Caco-2 (cell line): ENCODE data around the gene CD27. TPM values are rescaled to one million over a fixed set of nuclear protein-coding genes. Genes with fewer than 3 reads are reported as not detected.
"Not testable (repeated sequence)": the region's sequence is repeated elsewhere in the genome, so short reads cannot be mapped to it uniquely, and the experiment has no call there.

Experiments used
- BruUV-seq: library from RNA; stranded (reverse); fragments of 400-500 nt; replicated peaks from 2 replicates; lab custom pipeline; 2021; lab: Mats Ljungman, UMichigan
- CTCF ChIA-PET: fragments of 300-600 bp; sonication (Branson Sonifier 250); formaldehyde crosslinking; loops from one replicate; lab custom pipeline; 2022; ENCODE audit warnings: antibody characterized with exemption; lab: Charles Lee
- POLR2A ChIA-PET: fragments of 300-600 bp; sonication (Branson Sonifier 250); formaldehyde crosslinking; loops from one replicate; lab custom pipeline; 2022; ENCODE audit warnings: antibody characterized with exemption; lab: Charles Lee
- DNase-seq, 2 experiments: peaks; one replicate each; pipeline versions ENCODE4 v3.0.0 to v3.0.0-alpha.2; 2020 to 2022
- H3K27me3 ChIP-seq: replicated peaks from 2 replicates; pipeline ENCODE4 v1.6.0; 2011; ENCODE audit warnings: low read length; ENCODE audit not compliant: control insufficient read depth, insufficient read depth
- H3K36me3 ChIP-seq: 2 replicates; pipeline ENCODE4 v1.5.1; 2011; ENCODE audit warnings: low read length; ENCODE audit not compliant: control insufficient read depth, insufficient read depth
- H3K4me1 ChIP-seq: fragments of 250-450 bp; sonication (Bioruptor Pico); 2 replicates; pipeline ENCODE4 v1.5.1; 2020; ENCODE audit warnings: mild to moderate bottlenecking
- H3K4me3 ChIP-seq: 2 replicates; pipeline ENCODE4 v1.5.1; 2011; ENCODE audit warnings: low read depth, mild to moderate bottlenecking, control low read depth, low read length
- H3K9me3 ChIP-seq: fragments of 250-450 bp; sonication (Bioruptor Pico); 2 replicates; pipeline ENCODE4 v1.5.1; 2020; ENCODE audit warnings: mild to moderate bottlenecking, moderate library complexity
- H3K27ac Mint-ChIP-seq: one replicate; pipeline ENCODE4 v1.8.0; 2022; ENCODE audit warnings: mixed read lengths; ENCODE audit not compliant: unreplicated experiment
- H3K27me3 Mint-ChIP-seq: one replicate; pipeline ENCODE4 v1.8.0; 2022; ENCODE audit warnings: mixed read lengths; ENCODE audit not compliant: insufficient read depth, unreplicated experiment
- H3K36me3 Mint-ChIP-seq: one replicate; pipeline ENCODE4 v1.8.0; 2022; ENCODE audit warnings: mild to moderate bottlenecking, mixed read lengths; ENCODE audit not compliant: insufficient read depth, unreplicated experiment
- H3K4me1 Mint-ChIP-seq: one replicate; pipeline ENCODE4 v1.8.0; 2022; ENCODE audit warnings: low read depth, mixed read lengths; ENCODE audit not compliant: unreplicated experiment
- H3K4me3 Mint-ChIP-seq: one replicate; pipeline ENCODE4 v1.8.0; 2022; ENCODE audit warnings: mild to moderate bottlenecking, moderate library complexity, mixed read lengths; ENCODE audit not compliant: unreplicated experiment
- H3K9me3 Mint-ChIP-seq: one replicate; pipeline ENCODE4 v1.8.0; 2022; ENCODE audit warnings: mixed read lengths; ENCODE audit not compliant: unreplicated experiment
- intact Hi-C: fragments of 100-400 bp; cut with micrococcal nuclease; formaldehyde crosslinking; loops from one replicate; pipeline ENCODE4 v1.10.0; 2022; ENCODE audit not compliant: unreplicated experiment
- total RNA-seq: library from RNA; stranded (reverse); gene quantifications from 2 replicates; pipeline ENCODE4 v1.2.3, GENCODE V29; 2022
- TF ChIP-seq, protein P1 (sequence below), 2 experiments: fragments of 200-600 bp in 1 of 2; IDR thresholded peaks; 1 replicate in 1 of 2; 2 replicates in 1 of 2; pipeline versions ENCODE4 v1.5.1 to v1.8.0; 2011 to 2022; ENCODE audit warnings: antibody characterized with exemption in 1 of 2, control low read depth in 1 of 2, inconsistent platforms in 1 of 2, low read depth in 1 of 2, low read length in 1 of 2, mild to moderate bottlenecking in 1 of 2, moderate library complexity in 1 of 2; ENCODE audit not compliant: insufficient read depth in 1 of 2, severe bottlenecking in 1 of 2, unreplicated experiment in 1 of 2

CD27 gene
- total RNA-seq, 1 experiment from 2014 or later: not detected

DNA sequence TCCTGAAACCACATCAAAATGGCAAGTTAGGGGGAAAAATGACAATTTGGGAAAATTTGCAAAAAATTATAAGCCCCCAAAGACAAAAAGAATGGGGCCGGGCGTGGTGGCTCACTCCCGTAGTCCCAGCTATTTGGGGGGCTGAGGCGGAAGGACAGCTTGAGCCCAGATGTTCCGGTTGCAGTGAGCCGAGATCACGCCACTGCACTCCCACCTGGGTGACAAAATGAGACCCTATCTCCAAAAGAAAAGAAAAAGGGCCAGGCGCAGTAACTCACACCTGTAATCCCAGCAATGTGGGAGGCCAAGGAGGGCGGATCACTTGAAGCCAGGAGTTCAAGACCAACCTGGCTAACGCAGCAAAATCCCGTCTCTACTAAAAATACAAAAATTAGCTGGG lies 27.7 kb downstream of the CD27 start:
- TF ChIP-seq, protein P1, sequence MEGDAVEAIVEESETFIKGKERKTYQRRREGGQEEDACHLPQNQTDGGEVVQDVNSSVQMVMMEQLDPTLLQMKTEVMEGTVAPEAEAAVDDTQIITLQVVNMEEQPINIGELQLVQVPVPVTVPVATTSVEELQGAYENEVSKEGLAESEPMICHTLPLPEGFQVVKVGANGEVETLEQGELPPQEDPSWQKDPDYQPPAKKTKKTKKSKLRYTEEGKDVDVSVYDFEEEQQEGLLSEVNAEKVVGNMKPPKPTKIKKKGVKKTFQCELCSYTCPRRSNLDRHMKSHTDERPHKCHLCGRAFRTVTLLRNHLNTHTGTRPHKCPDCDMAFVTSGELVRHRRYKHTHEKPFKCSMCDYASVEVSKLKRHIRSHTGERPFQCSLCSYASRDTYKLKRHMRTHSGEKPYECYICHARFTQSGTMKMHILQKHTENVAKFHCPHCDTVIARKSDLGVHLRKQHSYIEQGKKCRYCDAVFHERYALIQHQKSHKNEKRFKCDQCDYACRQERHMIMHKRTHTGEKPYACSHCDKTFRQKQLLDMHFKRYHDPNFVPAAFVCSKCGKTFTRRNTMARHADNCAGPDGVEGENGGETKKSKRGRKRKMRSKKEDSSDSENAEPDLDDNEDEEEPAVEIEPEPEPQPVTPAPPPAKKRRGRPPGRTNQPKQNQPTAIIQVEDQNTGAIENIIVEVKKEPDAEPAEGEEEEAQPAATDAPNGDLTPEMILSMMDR (IDR thresholded peaks at IDR 0.05; ENCODE audit: insufficient read depth in 1 of 2, low read depth in 1 of 2, low read length in 1 of 2, severe bottlenecking in 1 of 2, unreplicated experiment in 1 of 2): no peak
- peaks cover 10% of the 10 kb centered on the region for H3K9me3 Mint-ChIP-seq
- no peak overlapping the region for H3K27ac Mint-ChIP-seq
- Histone ChIP-seq H3K4me3 (no peak overlapping the region), H3K27me3 (no peaks in the 10 kb centered on the region), H3K9me3 (0 out of 2 replicates have a peak, but pooled peaks cover 8% of the 10 kb centered on the region), H3K36me3 (no peaks in the 10 kb centered on the region), H3K4me1 (no peaks in the 10 kb centered on the region)
- H3K36me3 Mint-ChIP-seq: peaks cover 8% of the 10 kb centered on the region
- ChIA-PET CTCF (no interaction called here), POLR2A (no interaction called here)
- H3K4me1 Mint-ChIP-seq: peaks cover 12% of the 10 kb centered on the region
- peak overlapping the region; percentile 20 for H3K4me3 Mint-ChIP-seq
- no peaks in the 10 kb centered on the region for H3K27me3 Mint-ChIP-seq
- BruUV-seq: no TSS peak
- no peak for DNase-seq
- intact Hi-C loops: no loop called here

DNA sequence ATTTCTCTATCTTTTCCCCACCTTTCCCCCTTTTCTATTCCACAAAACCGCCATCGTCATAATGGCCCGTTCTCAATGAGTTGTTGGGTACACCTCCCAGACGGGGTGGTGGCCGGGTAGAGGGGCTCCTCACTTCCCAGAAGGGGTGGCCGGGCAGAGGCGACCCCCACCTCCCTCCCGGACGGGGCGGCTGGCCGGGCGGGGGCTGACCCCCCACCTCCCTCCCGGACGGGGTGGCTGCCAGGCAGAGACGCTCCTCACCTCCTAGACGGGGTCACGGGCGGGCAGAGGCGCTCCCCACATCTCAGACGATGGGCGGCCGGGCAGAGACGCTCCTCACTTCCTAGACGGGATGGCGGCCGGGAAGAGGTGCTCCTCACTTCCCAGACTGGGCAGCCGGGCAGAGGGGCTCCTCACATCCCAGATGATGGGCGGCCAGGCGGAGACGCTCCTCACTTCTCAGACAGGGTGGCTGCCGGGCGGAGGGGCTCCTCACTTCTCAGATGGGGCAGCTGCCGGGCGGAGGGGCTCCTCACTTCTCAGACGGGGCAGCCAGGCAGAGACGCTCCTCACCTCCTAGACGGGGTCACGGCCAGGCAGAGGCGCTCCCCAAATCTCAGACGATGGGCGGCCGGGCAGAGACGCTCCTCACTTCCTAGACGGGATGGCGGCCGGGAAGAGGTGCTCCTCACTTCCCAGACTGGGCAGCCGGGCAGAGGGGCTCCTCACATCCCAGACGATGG lies 30.6 kb downstream of the CD27 start:
- peaks cover 12% of the 10 kb centered on the region for H3K4me1 Mint-ChIP-seq
- H3K36me3 Mint-ChIP-seq, H3K9me3 ChIP-seq, H3K27ac Mint-ChIP-seq, BruUV-seq, H3K27me3 Mint-ChIP-seq, intact Hi-C loops, DNase-seq, H3K36me3 ChIP-seq, H3K4me3 ChIP-seq, H3K27me3 ChIP-seq, CTCF ChIA-PET, POLR2A ChIA-PET, H3K9me3 Mint-ChIP-seq, H3K4me1 ChIP-seq, H3K4me3 Mint-ChIP-seq: not testable (repeated sequence)

DNA sequence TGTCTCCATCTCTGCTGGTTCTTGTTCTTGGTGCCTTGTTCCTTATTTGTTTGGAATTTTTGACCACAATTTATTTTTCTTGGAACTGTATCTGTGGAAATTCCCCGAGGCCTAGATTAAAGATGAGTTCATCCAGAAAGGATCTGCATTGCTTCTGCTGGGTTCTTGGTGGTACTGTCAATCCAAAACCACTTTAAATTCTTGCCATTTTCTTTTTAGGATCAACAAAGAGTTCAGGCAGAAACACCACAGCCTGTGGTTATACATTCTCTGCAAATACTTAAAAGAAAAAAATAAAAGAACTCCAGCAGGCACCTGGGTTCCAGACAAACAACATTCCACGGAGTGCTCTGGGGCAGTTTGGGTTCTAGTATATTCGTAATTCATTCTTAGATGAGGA lies 31.7 kb downstream of the CD27 start:
- H3K27ac Mint-ChIP-seq: no peak overlapping the region
- TF ChIP-seq, protein P1 (IDR thresholded peaks at IDR 0.05; ENCODE audit: insufficient read depth in 1 of 2, low read depth in 1 of 2, low read length in 1 of 2, severe bottlenecking in 1 of 2, unreplicated experiment in 1 of 2): no peak

DNA sequence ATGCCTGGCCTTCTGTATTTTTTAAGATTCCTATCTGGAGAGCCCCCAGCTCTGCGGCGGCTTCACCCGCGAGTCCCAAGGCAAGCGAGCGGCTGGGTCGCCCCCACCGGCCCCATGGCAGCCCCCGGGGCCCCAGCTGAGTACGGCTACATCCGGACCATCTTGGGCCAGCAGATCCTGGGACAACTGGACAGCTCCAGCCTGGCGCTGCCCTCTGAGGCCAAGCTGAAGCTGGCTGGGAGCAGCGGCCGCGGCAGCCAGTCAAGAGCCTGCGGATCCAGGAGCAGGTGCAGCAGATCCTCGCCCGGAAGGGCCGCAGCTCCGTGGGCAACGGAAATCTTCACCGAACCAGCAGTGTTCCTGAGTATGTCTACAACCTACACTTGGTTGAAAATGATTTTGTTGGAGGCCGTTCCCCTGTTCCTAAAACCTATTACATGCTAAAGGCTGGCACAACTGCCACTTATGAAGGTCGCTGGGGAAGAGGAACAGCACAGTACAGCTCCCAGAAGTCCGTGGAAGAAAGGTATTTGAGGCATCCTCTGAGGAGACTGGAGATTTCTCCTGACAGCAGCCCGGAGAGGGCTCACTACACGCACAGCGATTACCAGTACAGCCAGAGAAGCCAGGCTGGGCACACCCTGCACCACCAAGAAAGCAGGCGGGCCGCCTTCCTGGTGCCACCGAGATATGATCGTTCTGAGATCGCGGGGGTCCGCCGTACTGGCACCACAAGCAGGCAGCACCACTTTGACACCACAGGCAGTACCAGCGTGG lies 33.0 kb downstream of the CD27 start:
- H3K36me3 Mint-ChIP-seq, H3K9me3 Mint-ChIP-seq, H3K4me3 ChIP-seq, H3K27me3 Mint-ChIP-seq, POLR2A ChIA-PET, DNase-seq, H3K9me3 ChIP-seq, BruUV-seq, H3K27me3 ChIP-seq, H3K4me1 ChIP-seq, H3K36me3 ChIP-seq, H3K27ac Mint-ChIP-seq, intact Hi-C loops, CTCF ChIA-PET, H3K4me3 Mint-ChIP-seq: not testable (repeated sequence)
- peaks cover 12% of the 10 kb centered on the region for H3K4me1 Mint-ChIP-seq

More for the DNA sequence above, 31.7 kb downstream of the CD27 start:
- peaks cover 12% of the 10 kb centered on the region for H3K4me1 Mint-ChIP-seq
- no peak for DNase-seq
- no peaks in the 10 kb centered on the region for H3K36me3 ChIP-seq
- H3K27me3 ChIP-seq: no peaks in the 10 kb centered on the region
- ChIA-PET POLR2A (no interaction called here), CTCF (no interaction called here)
- peaks cover 10% of the 10 kb centered on the region for H3K9me3 Mint-ChIP-seq
- no TSS peak for BruUV-seq
- H3K4me3 ChIP-seq: no peak overlapping the region
- no peaks in the 10 kb centered on the region for H3K27me3 Mint-ChIP-seq
- H3K36me3 Mint-ChIP-seq: no peaks in the 10 kb centered on the region
- 0 out of 2 replicates have a peak, but pooled peaks cover 8% of the 10 kb centered on the region for H3K9me3 ChIP-seq
- H3K4me3 Mint-ChIP-seq: no peak overlapping the region
- intact Hi-C loops: no loop called here
- H3K4me1 ChIP-seq: 0 out of 2 replicates have a peak, but pooled peaks cover 5% of the 10 kb centered on the region
